ENCODE data around the gene ATP5F1A. TPM values are rescaled to one million over a fixed set of nuclear protein-coding genes. Genes with fewer than 3 reads are reported as not detected.

The ATP5F1A gene
- total and polyA plus RNA-seq, 2 donors (not counting 3 experiments of a cell fraction or from before 2014, with no cell fraction given): 405 to 585 TPM

- no TSS peak for BruUV-seq (replicated peaks)
- H3K9me3 ChIP-seq (replicated peaks; ENCODE audit: control insufficient read depth, insufficient read depth, low read length): no peaks in the 10 kb centered on the region
- H3K27ac ChIP-seq (ENCODE audit: insufficient read depth, low read depth, low read length): no peak overlapping the region
- no peaks in the 10 kb centered on the region for H3K9me1 ChIP-seq (replicated peaks; ENCODE audit: control insufficient read depth, extremely low read depth, insufficient read depth, low read length)
- POLR2A ChIA-PET: no interaction called here
- H3K27me3 ChIP-seq (ENCODE audit: control insufficient read depth in 2 of 2, insufficient read depth in 2 of 2, low read length in 2 of 2): no peaks in the 10 kb centered on the region
- FAIRE-seq (no peak), DNase-seq (ENCODE audit: low read depth, low spot score) (no peak)
- no peaks in the 10 kb centered on the region for H4K20me1 ChIP-seq (replicated peaks; ENCODE audit: control insufficient read depth, extremely low read depth, insufficient read depth, low read length)
- H3K4me2 ChIP-seq (ENCODE audit: insufficient read depth, low read length): no peak overlapping the region
- no peaks in the 10 kb centered on the region for H3K4me1 ChIP-seq (ENCODE audit: control insufficient read depth, extremely low read depth, insufficient read depth, low read length)
- TF ChIP-seq MYC (IDR thresholded peaks at IDR 0.05; ENCODE audit: low read depth, low read length): no peak
- no peak for TF ChIP-seq EZH2 (IDR thresholded peaks at IDR 0.05; ENCODE audit: borderline replicate concordance, low read depth, low read length, severe bottlenecking)
- TF ChIP-seq JUN (IDR thresholded peaks at IDR 0.05; ENCODE audit: borderline replicate concordance, insufficient read depth, insufficient read length, low read depth): no peak
- no peak for TF ChIP-seq GATA2 (IDR thresholded peaks at IDR 0.05; ENCODE audit: insufficient read depth, insufficient read length, low read depth, low read length)
- TF ChIP-seq POLR2A (IDR thresholded peaks at IDR 0.05; ENCODE audit: low read depth, low read length): no peak
- TF ChIP-seq, protein P1, sequence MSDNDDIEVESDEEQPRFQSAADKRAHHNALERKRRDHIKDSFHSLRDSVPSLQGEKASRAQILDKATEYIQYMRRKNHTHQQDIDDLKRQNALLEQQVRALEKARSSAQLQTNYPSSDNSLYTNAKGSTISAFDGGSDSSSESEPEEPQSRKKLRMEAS (IDR thresholded peaks at IDR 0.05; ENCODE audit: insufficient read depth, insufficient read length): no peak
- TF ChIP-seq FOS (IDR thresholded peaks at IDR 0.05; ENCODE audit: borderline replicate concordance, insufficient read depth, low read length): no peak
- TF ChIP-seq, protein P2, sequence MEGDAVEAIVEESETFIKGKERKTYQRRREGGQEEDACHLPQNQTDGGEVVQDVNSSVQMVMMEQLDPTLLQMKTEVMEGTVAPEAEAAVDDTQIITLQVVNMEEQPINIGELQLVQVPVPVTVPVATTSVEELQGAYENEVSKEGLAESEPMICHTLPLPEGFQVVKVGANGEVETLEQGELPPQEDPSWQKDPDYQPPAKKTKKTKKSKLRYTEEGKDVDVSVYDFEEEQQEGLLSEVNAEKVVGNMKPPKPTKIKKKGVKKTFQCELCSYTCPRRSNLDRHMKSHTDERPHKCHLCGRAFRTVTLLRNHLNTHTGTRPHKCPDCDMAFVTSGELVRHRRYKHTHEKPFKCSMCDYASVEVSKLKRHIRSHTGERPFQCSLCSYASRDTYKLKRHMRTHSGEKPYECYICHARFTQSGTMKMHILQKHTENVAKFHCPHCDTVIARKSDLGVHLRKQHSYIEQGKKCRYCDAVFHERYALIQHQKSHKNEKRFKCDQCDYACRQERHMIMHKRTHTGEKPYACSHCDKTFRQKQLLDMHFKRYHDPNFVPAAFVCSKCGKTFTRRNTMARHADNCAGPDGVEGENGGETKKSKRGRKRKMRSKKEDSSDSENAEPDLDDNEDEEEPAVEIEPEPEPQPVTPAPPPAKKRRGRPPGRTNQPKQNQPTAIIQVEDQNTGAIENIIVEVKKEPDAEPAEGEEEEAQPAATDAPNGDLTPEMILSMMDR (IDR thresholded peaks at IDR 0.05; ENCODE audit: extremely low read depth in 1 of 2, insufficient read depth in 1 of 2, low read depth in 1 of 2, low read length in 2 of 2): no peak
- no peak for TF ChIP-seq POLR2AphosphoS5 (IDR thresholded peaks at IDR 0.05; ENCODE audit: insufficient read depth, low read depth, low read length)
- no peak overlapping the region for H3K9ac ChIP-seq (replicated peaks; ENCODE audit: extremely low read depth, insufficient read depth, low read length)
- H3K79me2 ChIP-seq (ENCODE audit: control insufficient read depth, insufficient read depth, low read length): no peaks in the 10 kb centered on the region
- no peak overlapping the region for H3K4me3 ChIP-seq (replicated peaks in 1 of 3; ENCODE audit: insufficient read depth in 1 of 3, low read depth in 1 of 3, low read length in 3 of 3)
- dilution Hi-C loops (cut with MboI; ENCODE audit: extremely low pct_ligation_motif_present, low sequenced_read_pairs) (no loop called here), intact Hi-C loops (cut with micrococcal nuclease) (no loop called here)
- no peak overlapping the region for H2AFZ ChIP-seq (ENCODE audit: low read depth, low read length)
- H3K36me3 ChIP-seq (ENCODE audit: control insufficient read depth in 2 of 2, extremely low read depth in 1 of 2, insufficient read depth in 2 of 2, low read length in 2 of 2): no peaks in the 10 kb centered on the region
- CTCF ChIA-PET: interaction anchor here (1.6 kb wide), 1 partner anchor 31 kb away, joined by 3 read pairs; no protein-coding TSS in a partner anchor
Observed at GRCh38 chr18:46042571-46043123, 55.4 kb downstream of the ATP5F1A start.
